ENCODE data around the gene PDE3B.

DNA sequence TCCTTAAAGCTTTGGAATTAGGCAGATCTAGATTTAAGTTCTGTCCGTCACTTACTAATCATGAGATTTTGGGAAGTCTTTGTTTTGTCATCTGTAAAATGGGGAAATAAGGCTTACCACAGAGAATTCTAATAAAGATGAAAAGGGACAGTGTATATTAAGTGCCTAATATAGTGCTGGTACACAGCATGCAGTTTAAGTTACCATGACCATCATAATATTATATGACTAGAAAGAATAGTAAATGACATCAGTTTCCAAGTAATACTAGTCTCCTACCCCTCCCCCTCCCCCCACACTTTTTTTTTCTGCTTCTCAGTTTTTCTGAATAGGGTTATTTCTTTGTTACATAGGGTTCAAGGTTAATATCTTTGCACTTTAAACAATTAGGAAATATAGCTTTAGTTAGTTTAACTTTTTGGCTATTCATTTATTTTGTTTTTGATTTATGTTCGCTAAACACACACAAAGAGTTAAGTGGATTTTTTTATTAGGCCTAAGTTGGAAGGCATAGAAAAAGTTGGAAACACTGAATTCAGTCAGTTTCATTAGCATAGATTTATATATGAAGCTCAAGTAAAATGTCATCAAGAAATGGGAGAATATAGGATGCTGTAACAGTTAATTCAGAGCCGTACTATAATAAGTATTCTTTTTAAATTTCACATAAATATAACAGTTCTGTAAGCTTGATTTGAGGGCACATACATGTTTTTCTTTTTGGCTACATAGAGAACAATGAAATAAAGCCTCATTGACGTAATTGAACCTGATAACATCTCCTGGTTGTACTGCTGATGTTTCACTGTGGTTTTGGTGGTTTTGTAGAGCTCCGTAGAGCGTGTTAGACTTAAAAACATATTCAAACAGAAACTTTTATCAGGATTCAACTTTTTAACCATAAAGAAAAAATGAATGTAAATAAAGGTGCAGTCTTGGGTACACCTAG is 121.2 kb downstream of the PDE3B start:
- TF ChIP-seq, protein P1, sequence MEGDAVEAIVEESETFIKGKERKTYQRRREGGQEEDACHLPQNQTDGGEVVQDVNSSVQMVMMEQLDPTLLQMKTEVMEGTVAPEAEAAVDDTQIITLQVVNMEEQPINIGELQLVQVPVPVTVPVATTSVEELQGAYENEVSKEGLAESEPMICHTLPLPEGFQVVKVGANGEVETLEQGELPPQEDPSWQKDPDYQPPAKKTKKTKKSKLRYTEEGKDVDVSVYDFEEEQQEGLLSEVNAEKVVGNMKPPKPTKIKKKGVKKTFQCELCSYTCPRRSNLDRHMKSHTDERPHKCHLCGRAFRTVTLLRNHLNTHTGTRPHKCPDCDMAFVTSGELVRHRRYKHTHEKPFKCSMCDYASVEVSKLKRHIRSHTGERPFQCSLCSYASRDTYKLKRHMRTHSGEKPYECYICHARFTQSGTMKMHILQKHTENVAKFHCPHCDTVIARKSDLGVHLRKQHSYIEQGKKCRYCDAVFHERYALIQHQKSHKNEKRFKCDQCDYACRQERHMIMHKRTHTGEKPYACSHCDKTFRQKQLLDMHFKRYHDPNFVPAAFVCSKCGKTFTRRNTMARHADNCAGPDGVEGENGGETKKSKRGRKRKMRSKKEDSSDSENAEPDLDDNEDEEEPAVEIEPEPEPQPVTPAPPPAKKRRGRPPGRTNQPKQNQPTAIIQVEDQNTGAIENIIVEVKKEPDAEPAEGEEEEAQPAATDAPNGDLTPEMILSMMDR (IDR thresholded peaks at IDR 0.05) = no peak
- no peak for TF ChIP-seq POLR2A (IDR thresholded peaks at IDR 0.05)
